ENCODE measurements around the gene KSR1. TPM values are rescaled to one million over a fixed set of nuclear protein-coding genes. Genes with fewer than 3 reads are reported as not detected.
"Not testable (repeated sequence)": the region's sequence is repeated elsewhere in the genome, so short reads cannot be mapped to it uniquely, and the experiment has no call there.

The KSR1 gene
- total RNA-seq, 1 experiment from 2014 or later, result 4.5 TPM

DNA sequence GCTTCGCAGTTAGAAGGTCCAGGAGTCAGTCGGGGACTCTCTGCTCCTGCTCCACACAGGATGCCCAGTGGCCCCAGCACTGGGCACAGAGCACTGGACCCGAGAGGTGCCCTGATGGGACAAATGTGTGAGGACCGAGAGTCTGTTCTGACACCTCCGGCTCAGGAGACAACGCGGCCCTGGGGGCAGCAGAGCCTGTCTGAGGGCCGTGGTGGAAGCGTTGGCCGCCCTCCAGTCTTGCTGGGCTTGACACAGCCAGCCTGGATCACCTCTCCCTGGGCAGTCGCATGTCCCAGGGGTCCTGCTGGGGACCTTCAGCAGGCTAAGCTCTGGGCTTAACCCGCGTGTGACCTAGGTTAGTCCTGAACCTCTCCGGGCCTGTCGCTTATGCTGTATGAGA lies 197.9 kb downstream of the KSR1 start:
- Mint-ChIP-seq H3K4me3 (ENCODE audit: low read depth, unreplicated experiment) (no peak overlapping the region), H3K36me3 (ENCODE audit: insufficient read depth, unreplicated experiment) (no peaks in the 10 kb centered on the region), H3K27ac (ENCODE audit: unreplicated experiment) (no peak overlapping the region), H3K9me3 (ENCODE audit: low read depth, unreplicated experiment) (no peaks in the 10 kb centered on the region), H3K4me1 (ENCODE audit: low read depth, unreplicated experiment) (no peaks in the 10 kb centered on the region), H3K27me3 (ENCODE audit: unreplicated experiment) (peaks cover 34% of the 10 kb centered on the region)
- no peak for TF ChIP-seq CTCF (IDR thresholded peaks at IDR 0.05; ENCODE audit: unreplicated experiment)
- BruUV-seq (replicated peaks), result no TSS peak
- intact Hi-C loops (cut with micrococcal nuclease; ENCODE audit: unreplicated experiment), result loop anchor here (1.0 kb wide), 1 partner anchor 226 kb away; no protein-coding TSS in a partner anchor
- CTCF ChIA-PET, result interaction anchor here (1.0 to 1.6 kb wide), 5 partner anchors 100 to 226 kb away, joined by 3 to 25 read pairs (median 6); no protein-coding TSS in a partner anchor
- no peak for DNase-seq

GRCh38 chr17:27654654-27655524 lies 198.6 kb downstream of the KSR1 start:
- peaks cover 34% of the 10 kb centered on the region for H3K27me3 Mint-ChIP-seq (ENCODE audit: unreplicated experiment)
- H3K4me3 Mint-ChIP-seq (ENCODE audit: low read depth, unreplicated experiment), result no peak overlapping the region
- CTCF ChIA-PET, result interaction anchor here (0.8 to 1.6 kb wide), 8 partner anchors 28 to 225 kb away, joined by 3 to 25 read pairs (median 5); no protein-coding TSS in a partner anchor
- no peaks in the 10 kb centered on the region for H3K9me3 Mint-ChIP-seq (ENCODE audit: low read depth, unreplicated experiment)
- H3K27ac Mint-ChIP-seq (ENCODE audit: unreplicated experiment), result no peak overlapping the region
- no TSS peak for BruUV-seq (replicated peaks)
- DNase-seq, result peak; percentile 83
- no peaks in the 10 kb centered on the region for H3K36me3 Mint-ChIP-seq (ENCODE audit: insufficient read depth, unreplicated experiment)
- peak; percentile 92 for TF ChIP-seq CTCF (IDR thresholded peaks at IDR 0.05; ENCODE audit: unreplicated experiment)
- H3K4me1 Mint-ChIP-seq (ENCODE audit: low read depth, unreplicated experiment), result no peaks in the 10 kb centered on the region
- intact Hi-C loops (cut with micrococcal nuclease; ENCODE audit: unreplicated experiment), result loop anchor here (1.0 kb wide), 1 partner anchor 225 kb away; no protein-coding TSS in a partner anchor

GRCh38 chr17:27655525-27656111 lies 199.4 kb downstream of the KSR1 start:
- H3K36me3 Mint-ChIP-seq (ENCODE audit: insufficient read depth, unreplicated experiment); intact Hi-C loops (cut with micrococcal nuclease; ENCODE audit: unreplicated experiment); H3K4me3 Mint-ChIP-seq (ENCODE audit: low read depth, unreplicated experiment); BruUV-seq (replicated peaks); H3K9me3 Mint-ChIP-seq (ENCODE audit: low read depth, unreplicated experiment); H3K27ac Mint-ChIP-seq (ENCODE audit: unreplicated experiment); H3K4me1 Mint-ChIP-seq (ENCODE audit: low read depth, unreplicated experiment); DNase-seq: not testable (repeated sequence)
- CTCF ChIA-PET, result interaction anchor here (1.4 to 1.6 kb wide), 4 partner anchors 98 to 225 kb away, joined by 4 to 25 read pairs (median 11); no protein-coding TSS in a partner anchor
- H3K27me3 Mint-ChIP-seq (ENCODE audit: unreplicated experiment), result peaks cover 34% of the 10 kb centered on the region

- H3K36me3 Mint-ChIP-seq (ENCODE audit: insufficient read depth, unreplicated experiment); intact Hi-C loops (cut with micrococcal nuclease; ENCODE audit: unreplicated experiment); BruUV-seq (replicated peaks); DNase-seq; H3K9me3 Mint-ChIP-seq (ENCODE audit: low read depth, unreplicated experiment); H3K27ac Mint-ChIP-seq (ENCODE audit: unreplicated experiment); H3K4me3 Mint-ChIP-seq (ENCODE audit: low read depth, unreplicated experiment); H3K4me1 Mint-ChIP-seq (ENCODE audit: low read depth, unreplicated experiment); CTCF ChIA-PET: not testable (repeated sequence)
- H3K27me3 Mint-ChIP-seq (ENCODE audit: unreplicated experiment), result peaks cover 40% of the 10 kb centered on the region
These were observed 200.4 kb downstream of the KSR1 start for GRCh38 chr17:27656620-27657019.

GRCh38 chr17:27657620-27658019 lies 201.4 kb downstream of the KSR1 start:
- H3K27me3 Mint-ChIP-seq (ENCODE audit: unreplicated experiment), result peaks cover 42% of the 10 kb centered on the region
- intact Hi-C loops (cut with micrococcal nuclease; ENCODE audit: unreplicated experiment), result no loop called here
- H3K36me3 Mint-ChIP-seq (ENCODE audit: insufficient read depth, unreplicated experiment), result no peaks in the 10 kb centered on the region
- no peak for TF ChIP-seq CTCF (IDR thresholded peaks at IDR 0.05; ENCODE audit: unreplicated experiment)
- no TSS peak for BruUV-seq (replicated peaks)
- no peak overlapping the region for H3K27ac Mint-ChIP-seq (ENCODE audit: unreplicated experiment)
- no peaks in the 10 kb centered on the region for H3K4me1 Mint-ChIP-seq (ENCODE audit: low read depth, unreplicated experiment)
- no peaks in the 10 kb centered on the region for H3K9me3 Mint-ChIP-seq (ENCODE audit: low read depth, unreplicated experiment)
- no peak for DNase-seq
- no peak overlapping the region for H3K4me3 Mint-ChIP-seq (ENCODE audit: low read depth, unreplicated experiment)
- CTCF ChIA-PET, result no interaction called here
